Endothelial cell of umbilical vein (primary cell): ENCODE data around the gene SLC25A26.

Source experiments
- CTCF ChIP-seq, 2 donors: IDR thresholded peaks; 1 replicate in 1 of 2; 2 replicates in 1 of 2; pipeline ENCODE4 v1.5.1; 2011; ENCODE audit warnings: low read length in 2 of 2, mild to moderate bottlenecking in 2 of 2, moderate library complexity in 2 of 2, control low read depth in 1 of 2, inconsistent platforms in 1 of 2, low read depth in 1 of 2; ENCODE audit not compliant: insufficient read depth in 1 of 2; ENCODE audit errors: extremely low read depth in 1 of 2
- EZH2 ChIP-seq: IDR thresholded peaks from 2 replicates; pipeline ENCODE4 v1.6.1; 2012; ENCODE audit warnings: borderline replicate concordance, low read depth, mild to moderate bottlenecking, moderate library complexity, low read length, inconsistent platforms; ENCODE audit not compliant: severe bottlenecking
- POLR2A ChIP-seq: IDR thresholded peaks from 2 replicates; pipeline ENCODE4 v1.6.1; 2012; ENCODE audit warnings: low read depth, mild to moderate bottlenecking, control low read depth, low read length
- POLR2AphosphoS5 ChIP-seq: IDR thresholded peaks from 2 replicates; pipeline ENCODE4 v1.6.1; 2012; ENCODE audit warnings: low read depth, mild to moderate bottlenecking, control low read depth, low read length, moderate library complexity; ENCODE audit not compliant: insufficient read depth

GRCh38 chr3:66298591-66298990 lies 77.8 kb downstream of the SLC25A26 start:
- TF ChIP-seq POLR2A (no peak), CTCF (IDR thresholded peaks at IDR 0.05; ENCODE audit: extremely low read depth in 1 of 2, insufficient read depth in 1 of 2, low read depth in 1 of 2, low read length in 2 of 2) (no peak), EZH2 (no peak), POLR2AphosphoS5 (no peak)
